ENCODE data around the gene RNF224.

DNA sequence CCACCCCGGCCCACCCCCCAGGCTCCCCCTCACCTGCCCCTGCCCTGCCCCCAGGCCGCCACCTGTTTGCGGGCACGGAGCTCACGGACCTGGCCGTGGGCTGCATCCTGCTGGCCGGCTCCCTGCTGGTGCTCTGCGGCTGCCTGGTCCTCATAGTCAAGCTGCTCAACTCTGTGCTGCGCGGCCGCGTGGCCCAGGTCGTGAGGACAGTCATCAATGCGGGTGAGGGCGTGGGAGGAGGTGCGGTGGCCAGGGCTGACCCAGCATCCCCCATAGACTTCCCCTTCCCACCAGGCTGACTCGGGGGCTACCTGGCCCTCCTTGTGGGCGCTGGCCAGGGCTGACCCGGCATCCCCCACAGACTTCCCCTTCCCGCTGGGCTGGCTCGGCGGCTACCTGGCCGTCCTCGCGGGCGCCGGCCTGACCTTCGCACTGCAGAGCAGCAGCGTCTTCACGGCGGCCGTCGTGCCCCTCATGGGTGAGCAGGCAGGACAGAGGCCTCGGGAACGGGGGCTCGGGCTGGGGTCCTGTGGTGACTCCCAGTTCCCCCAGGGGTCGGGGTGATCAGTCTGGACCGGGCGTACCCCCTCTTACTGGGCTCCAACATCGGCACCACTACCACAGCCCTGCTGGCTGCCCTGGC lies 6.9 kb downstream of the RNF224 start:
- TF ChIP-seq, protein P1, sequence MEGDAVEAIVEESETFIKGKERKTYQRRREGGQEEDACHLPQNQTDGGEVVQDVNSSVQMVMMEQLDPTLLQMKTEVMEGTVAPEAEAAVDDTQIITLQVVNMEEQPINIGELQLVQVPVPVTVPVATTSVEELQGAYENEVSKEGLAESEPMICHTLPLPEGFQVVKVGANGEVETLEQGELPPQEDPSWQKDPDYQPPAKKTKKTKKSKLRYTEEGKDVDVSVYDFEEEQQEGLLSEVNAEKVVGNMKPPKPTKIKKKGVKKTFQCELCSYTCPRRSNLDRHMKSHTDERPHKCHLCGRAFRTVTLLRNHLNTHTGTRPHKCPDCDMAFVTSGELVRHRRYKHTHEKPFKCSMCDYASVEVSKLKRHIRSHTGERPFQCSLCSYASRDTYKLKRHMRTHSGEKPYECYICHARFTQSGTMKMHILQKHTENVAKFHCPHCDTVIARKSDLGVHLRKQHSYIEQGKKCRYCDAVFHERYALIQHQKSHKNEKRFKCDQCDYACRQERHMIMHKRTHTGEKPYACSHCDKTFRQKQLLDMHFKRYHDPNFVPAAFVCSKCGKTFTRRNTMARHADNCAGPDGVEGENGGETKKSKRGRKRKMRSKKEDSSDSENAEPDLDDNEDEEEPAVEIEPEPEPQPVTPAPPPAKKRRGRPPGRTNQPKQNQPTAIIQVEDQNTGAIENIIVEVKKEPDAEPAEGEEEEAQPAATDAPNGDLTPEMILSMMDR (IDR thresholded peaks at IDR 0.05; ENCODE audit: insufficient read depth, low read length, poor library complexity, severe bottlenecking) = no peak
- no peak for TF ChIP-seq EZH2phosphoT487 (conservative IDR thresholded peaks at IDR 0.05; ENCODE audit: low read length)

Measured in SU-DHL-6 (cell line).